Measurements from ENCODE around the gene FRZB.
"Not testable (repeated sequence)": the region's sequence is repeated elsewhere in the genome, so short reads cannot be mapped to it uniquely, and the experiment has no call there.

FRZB gene

GRCh38 chr2:182890305-182890704 lies 23.9 kb upstream of the FRZB start:
- DNase-seq = no peak

DNA sequence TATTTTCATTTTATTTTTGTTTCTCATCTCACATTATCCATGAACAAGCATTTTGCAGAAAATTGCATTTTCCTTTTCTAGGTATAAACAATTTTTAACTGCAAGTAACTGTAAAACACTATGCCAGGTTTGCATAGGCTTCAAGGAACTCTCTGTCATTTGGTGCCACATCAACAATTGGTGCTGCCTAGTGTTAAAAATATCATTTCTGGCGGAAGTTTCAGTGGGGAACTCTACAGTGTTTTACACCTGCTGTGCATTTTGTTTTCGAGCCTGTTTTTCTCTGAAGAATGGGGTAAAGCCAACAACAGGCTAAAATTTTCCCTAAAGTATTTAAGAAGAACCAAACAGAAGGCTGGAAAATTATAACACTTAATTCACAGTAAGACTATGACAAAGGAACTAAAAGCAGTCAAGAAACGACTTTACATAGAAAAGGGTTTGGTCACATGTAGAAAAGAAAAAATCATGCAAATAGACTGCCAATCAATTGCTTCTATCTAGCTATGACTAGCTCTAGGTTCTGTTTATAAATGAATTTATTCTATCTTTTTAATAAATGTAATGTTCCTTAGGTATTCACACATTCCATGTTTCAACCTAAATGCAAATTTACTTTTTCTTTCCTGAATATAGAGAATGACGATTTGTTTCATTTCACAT lies 21.4 kb upstream of the FRZB start:
- no peak for DNase-seq

DNA sequence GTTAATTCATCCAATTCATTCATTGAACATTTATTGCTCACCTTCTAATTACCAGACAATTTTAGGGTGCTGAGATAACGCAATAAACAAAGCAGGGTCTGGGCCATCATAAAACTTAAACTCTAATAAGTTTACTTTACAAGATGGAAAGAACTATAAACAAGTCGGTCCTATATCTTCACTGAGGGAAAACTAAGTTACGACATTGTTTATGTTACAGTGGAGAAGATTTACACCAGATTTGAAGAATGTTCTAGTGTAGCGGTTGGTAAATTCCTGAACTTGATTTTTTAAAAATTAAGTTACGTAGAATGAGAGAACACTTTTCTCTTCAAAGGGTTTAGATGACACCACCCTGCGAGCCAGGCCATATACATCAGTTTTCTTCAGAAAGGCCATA lies 20.7 kb upstream of the FRZB start:
- no peak for DNase-seq

- DNase-seq = no peak
These were observed 19.3 kb upstream of the FRZB start for GRCh38 chr2:182885771-182886170.

DNA sequence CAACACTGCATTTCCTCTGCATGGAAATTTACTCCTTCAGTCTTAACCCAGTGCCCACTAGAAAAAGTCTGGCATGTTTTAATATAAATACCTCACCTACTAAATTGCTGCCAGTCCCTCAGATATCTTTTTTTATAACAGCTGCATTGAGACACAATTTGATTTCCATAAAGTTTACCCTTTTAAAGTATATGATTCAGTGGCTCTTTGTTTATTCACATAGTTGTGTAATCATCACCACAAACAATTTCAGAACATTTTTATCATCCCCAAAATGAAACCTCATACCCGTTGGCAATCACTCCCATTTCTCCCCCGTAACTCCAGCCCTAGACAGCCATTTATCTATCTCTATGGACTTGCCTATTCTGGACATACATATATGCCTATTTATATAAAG lies 17.0 kb upstream of the FRZB start:
- no peak for DNase-seq

GRCh38 chr2:182880100-182880499 lies 13.7 kb upstream of the FRZB start:
- not testable (repeated sequence) for DNase-seq

DNA sequence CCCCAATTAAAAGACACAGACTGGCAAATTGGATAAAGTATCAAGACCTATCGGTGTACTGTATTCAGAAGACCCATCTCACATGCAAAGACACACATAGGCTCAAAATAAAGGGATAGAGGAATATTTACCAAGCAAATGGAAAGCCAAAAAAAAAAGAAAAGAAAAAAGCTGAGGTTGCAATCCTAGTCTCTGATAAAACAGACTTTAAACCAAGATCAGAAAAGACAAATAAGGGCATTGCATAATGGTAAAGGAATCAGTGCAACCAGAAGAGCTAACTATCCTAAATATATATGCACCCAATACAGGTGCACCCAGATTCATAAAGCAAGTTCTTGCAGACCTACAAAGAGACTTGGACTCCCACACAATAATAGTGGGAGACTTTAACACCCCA lies 10.2 kb upstream of the FRZB start:
- DNase-seq = not testable (repeated sequence)

- peak; percentile 10 for DNase-seq
These were observed 3.8 kb upstream of the FRZB start for GRCh38 chr2:182870227-182870626.

DNA sequence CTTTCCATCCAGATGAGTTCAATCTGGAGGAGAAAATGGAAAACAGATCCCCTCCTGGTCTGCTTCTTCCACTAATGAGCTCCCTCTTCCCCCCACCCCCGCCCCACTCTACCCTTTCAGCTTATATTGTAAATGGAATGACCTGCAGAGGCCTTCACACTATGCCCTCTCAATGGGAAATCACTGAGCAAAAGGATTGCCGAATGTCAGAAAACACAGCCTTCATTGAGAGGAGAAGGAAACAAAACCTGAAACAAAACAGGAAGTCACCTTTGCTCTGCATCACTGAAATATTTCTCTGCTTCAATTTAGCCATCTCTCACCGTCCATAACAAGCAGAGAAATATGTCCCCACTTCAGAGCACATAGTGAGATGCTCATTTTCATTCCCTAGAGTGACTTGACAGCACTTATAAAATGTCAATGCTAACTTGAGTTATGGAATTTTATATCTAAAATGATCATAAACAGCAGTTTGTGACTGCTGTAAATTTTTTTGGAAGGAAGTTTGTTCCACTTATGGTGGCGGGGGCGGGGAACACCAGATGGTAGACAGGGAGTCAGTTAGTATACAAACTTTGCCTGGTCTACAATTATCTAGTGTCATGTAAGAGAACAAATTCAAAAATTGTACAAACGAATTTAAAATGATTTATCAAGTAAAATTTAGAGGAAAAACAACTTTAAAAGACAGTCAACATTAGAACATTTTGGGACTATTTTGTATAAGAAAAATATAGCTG lies 1.8 kb upstream of the FRZB start:
- DNase-seq = no peak

DNA sequence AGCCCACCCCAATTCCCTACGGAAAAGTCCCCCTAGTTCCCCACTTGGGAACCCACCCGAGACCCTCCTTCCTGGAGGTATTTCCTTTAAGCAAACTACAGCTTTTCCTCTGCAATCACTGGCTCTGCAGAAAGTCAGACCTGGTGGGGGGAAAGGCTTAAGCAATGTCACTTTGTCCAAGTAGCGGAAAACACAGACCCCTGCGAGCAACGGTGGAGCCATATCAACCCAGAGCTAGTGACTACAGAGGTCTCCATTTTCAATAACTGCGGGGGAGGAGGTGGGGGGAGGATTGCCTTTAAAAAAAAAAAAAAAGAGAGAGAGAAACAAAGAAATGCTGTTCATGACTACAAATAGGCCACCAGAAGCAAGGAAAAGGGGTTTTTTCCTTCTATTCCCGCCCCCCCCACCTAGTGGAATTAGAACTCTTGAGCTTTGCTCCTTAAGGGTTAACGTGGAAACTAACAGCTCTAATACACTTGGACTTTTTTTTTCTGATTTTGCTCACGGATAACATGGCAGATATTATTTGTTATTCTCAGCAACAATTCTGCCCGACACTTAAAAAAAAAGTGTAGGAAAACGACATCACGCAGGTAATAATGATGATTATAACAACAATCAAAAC lies 1.1 kb upstream of the FRZB start:
- no peak for DNase-seq

- no peak for DNase-seq
These were observed 359 bp downstream of the FRZB start for GRCh38 chr2:182866095-182866460.

DNA sequence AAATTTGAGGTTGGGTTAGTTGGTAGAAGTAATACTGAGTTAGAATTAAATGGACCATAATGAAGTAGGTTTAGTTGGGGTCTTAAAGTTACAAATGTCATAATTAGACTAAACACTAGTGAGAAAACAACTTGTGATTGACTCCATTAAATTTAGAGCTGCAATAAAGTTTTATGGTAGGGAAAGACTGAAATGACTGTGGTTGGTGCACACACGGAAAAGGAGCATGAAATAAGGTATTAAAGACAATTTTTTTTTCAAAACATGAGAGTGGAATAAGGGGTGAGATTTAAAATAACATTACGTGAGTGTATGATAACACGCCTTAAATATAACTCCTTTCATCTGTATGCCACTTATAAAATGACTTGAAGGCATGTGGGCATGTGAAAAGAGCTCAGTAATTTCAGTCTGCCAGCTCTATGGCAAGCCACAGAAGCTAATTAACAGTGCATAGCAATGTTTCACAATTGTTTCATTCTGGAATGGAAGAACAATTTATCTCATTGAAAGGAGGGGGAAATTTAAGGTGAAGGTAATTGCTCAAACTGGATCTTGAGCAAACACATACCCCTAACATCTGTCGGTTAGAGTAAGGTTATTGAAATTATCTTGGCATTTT lies 1.4 kb downstream of the FRZB start:
- DNase-seq = no peak

DNA sequence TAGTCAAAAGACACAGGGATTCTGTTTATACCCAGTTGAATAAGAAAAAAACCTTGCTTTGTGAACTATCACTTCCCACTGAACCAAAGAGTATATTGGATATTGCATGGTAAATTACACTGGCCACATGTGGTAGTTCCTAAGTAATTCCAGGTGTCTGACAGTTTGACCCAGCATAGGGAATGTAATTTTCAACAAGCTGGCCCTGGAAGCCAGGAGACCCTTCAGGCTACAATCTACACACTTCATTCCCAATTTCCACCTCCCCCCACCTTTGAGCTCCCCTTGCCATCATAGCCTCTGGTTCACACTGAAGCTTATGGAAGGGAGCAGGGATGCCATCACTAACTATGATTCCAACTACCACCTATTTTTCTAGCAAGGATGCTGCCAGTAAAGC lies 2.8 kb downstream of the FRZB start:
- DNase-seq = no peak

- DNase-seq = no peak
These were observed 4.3 kb downstream of the FRZB start for GRCh38 chr2:182862091-182862490.

DNA sequence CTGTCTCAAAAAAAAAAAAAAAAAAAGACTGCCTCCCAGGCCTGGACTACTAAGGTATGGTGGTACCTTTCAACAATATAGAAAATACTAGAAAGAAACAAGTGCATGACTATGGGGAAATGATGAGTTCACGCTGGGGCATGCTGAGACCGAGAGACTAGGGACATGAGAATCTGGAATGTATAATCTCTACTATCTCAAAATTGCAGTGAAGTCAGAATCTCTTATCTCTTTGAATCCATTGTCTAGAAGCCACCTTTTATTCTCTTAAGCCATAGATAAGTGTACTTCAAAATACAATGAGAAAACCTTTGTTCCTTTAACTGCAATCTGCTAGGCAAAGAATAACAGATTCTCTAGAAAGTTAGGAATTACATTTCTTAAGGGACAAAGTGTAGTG lies 5.6 kb downstream of the FRZB start:
- DNase-seq = no peak

DNA sequence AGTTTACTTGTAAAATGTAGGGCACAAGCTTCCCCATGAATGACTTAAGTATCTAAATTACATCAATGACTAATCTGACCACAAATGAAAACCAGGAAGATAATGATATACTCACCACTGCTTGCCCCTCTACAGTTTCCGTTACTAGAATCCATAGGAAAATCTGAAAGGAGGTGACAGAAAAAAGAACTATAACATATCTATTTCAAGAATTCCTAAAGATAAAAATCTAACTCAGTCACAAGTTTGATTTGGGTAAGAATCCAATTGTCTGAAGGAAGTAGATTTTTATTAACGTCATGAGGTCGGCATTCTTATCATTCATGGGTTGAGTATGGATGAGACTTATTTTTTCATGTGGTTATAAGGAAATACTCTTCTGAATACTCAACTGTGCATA lies 7.8 kb downstream of the FRZB start:
- DNase-seq = no peak

DNA sequence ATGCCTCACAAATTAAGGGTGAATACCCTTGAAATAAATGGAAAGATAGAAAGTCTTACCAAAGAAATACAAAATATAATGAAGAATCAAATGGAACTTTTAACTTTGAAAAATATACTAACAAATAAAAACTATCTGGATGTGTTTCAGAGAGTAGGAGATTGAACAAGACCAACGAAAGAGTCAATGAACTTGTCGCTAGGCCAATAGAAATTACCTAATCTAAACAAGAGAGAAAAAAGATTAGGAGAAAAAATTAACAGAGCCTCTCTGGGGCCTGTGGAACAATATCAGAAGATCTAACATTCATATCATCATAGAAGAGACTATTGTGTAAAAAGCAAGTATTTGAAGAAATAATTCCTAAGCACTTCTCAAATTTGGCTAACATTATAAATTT lies 11.1 kb downstream of the FRZB start:
- no peak for DNase-seq

DNA sequence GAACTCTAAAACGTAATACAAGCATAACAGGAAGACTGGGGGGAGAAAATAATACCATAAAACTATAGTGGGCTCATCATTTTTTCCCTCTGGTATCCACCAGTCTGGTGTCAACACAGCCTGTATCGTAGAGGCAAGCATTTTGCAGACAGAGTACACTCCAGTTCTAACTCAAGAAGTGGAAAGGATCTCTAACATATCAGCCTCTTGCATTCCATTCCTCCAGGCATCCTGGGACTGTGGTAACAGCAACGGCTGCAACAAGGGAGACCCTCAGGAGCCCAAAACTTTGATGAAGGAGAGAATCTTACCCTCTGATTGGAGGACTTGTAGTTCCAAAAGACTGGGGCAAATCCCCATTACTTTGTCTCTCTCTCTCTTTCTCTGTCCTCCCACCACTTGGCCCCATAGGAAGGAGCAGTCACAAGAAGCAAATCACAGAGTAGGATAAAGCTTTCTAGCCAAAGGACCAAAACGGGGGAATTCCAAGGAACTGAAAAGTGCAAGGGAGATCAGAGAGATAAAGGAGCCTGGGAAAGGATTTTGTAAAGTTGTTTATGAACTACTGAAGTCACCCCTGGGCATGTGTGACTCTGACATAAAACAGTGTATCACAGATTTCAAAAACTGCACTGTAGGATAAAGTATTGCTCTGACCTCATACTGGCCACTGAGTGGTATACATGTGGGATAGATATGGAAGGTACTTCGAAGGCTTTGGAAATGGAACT lies 11.9 kb downstream of the FRZB start:
- DNase-seq = no peak

GRCh38 chr2:182852801-182853200 lies 13.6 kb downstream of the FRZB start:
- DNase-seq = no peak

- DNase-seq = peak; percentile 41
These were observed 14.3 kb downstream of the FRZB start for GRCh38 chr2:182852090-182852489.

- DNase-seq = no peak
These were observed 20.5 kb downstream of the FRZB start for GRCh38 chr2:182845794-182846417.

GRCh38 chr2:182836451-182836850 lies 30.0 kb downstream of the FRZB start:
- DNase-seq = no peak

- DNase-seq = no peak
These were observed 32.1 kb downstream of the FRZB start for GRCh38 chr2:182834293-182834692.

Data from COR-L47 (cell line).